HepG2 (cell line): ENCODE measurements around the gene ZC3H7B. TPM values are rescaled to one million over a fixed set of nuclear protein-coding genes. Genes with fewer than 3 reads are reported as not detected.

Experiments used
- ARNT ChIP-seq: fragments of 450-650 bp; IDR thresholded peaks from 2 replicates; pipeline ENCODE4 v1.6.1; 2017
- GTF2F1 ChIP-seq: fragments of 150-350 bp; IDR thresholded peaks from 2 replicates; pipeline ENCODE4 v1.6.1; 2014; ENCODE audit warnings: low read length
- IRX3 ChIP-seq: sonication (generic); formaldehyde crosslinking; IDR thresholded peaks from 2 replicates; pipeline ENCODE4 v1.8.1; 2023; ENCODE audit warnings: mild to moderate bottlenecking, low read depth, missing genetic modification reagents, borderline replicate concordance
- PAX8 ChIP-seq: sonication (generic); formaldehyde crosslinking; IDR thresholded peaks from 2 replicates; pipeline ENCODE4 v1.8.0; 2022; ENCODE audit warnings: mild to moderate bottlenecking, missing genetic modification reagents, borderline replicate concordance
- PHF8 ChIP-seq: sonication (generic); formaldehyde crosslinking; IDR thresholded peaks from 2 replicates; pipeline ENCODE4 v1.5.0; 2020; ENCODE audit warnings: missing genetic modification reagents
- SMAD1 ChIP-seq: sonication (generic); formaldehyde crosslinking; IDR thresholded peaks from 2 replicates; pipeline ENCODE4 v1.4.0; 2020; ENCODE audit warnings: missing genetic modification reagents, low read depth, mild to moderate bottlenecking, borderline replicate concordance
- ZFP1 ChIP-seq: IDR thresholded peaks from 2 replicates; pipeline ENCODE4 v1.6.1; 2016
- ZKSCAN1 ChIP-seq: fragments of 150-350 bp; IDR thresholded peaks from 2 replicates; pipeline ENCODE4 v1.6.1; 2014; ENCODE audit warnings: low read length
- ZNF33B ChIP-seq: sonication (generic); formaldehyde crosslinking; IDR thresholded peaks from 2 replicates; pipeline ENCODE4 v1.5.1; 2020; ENCODE audit warnings: mild to moderate bottlenecking, missing genetic modification reagents
- ZNF451 ChIP-seq: sonication (generic); formaldehyde crosslinking; IDR thresholded peaks from 2 replicates; pipeline ENCODE4 v1.5.0; 2020; ENCODE audit warnings: mild to moderate bottlenecking, missing genetic modification reagents
- ZNF576 ChIP-seq: sonication (generic); formaldehyde crosslinking; IDR thresholded peaks from 2 replicates; pipeline ENCODE4 v1.4.0; 2020; ENCODE audit warnings: mild to moderate bottlenecking, missing genetic modification reagents
- ZNF605 ChIP-seq: sonication (generic); formaldehyde crosslinking; IDR thresholded peaks from 2 replicates; pipeline ENCODE4 v1.8.0; 2022; ENCODE audit warnings: mild to moderate bottlenecking, missing genetic modification reagents
- ZNF646 ChIP-seq: sonication (generic); formaldehyde crosslinking; IDR thresholded peaks from 2 replicates; pipeline ENCODE4 v1.9.0; 2021; ENCODE audit warnings: mild to moderate bottlenecking, missing genetic modification reagents
- ZNF841 ChIP-seq: sonication (generic); formaldehyde crosslinking; IDR thresholded peaks from 2 replicates; pipeline ENCODE4 v1.8.1; 2023; ENCODE audit warnings: missing genetic modification reagents, borderline replicate concordance
- polyA plus RNA-seq, 8 experiments: library from polyadenylated mRNA; depleted of rRNA in 3 of 8; stranded (reverse) in 7 of 8; unstranded in 1 of 8; fragments of >200 nt; fragmentation: Illumina TruSeq in 4 of 8; extraction: Trizol in 4 of 8; gene quantifications; 2 replicates each; pipeline versions ENCODE4 v1.2.1 to v1.2.3, GENCODE V29; 2011 to 2016; ENCODE audit warnings: low read depth in 4 of 8, missing spikeins in 1 of 8, mixed read lengths in 1 of 8; ENCODE audit not compliant: insufficient read depth in 1 of 8
- total RNA-seq, 5 experiments: library from RNA; depleted of rRNA; stranded (reverse); fragments of >200 nt; fragmentation: Illumina TruSeq; extraction: Trizol; gene quantifications; 2 replicates each; pipeline ENCODE4 v1.2.3, GENCODE V29; 2016; ENCODE audit warnings: low read depth in 1 of 5
- TF ChIP-seq, protein P1 (sequence below): sonication (generic); formaldehyde crosslinking; IDR thresholded peaks from 2 replicates; pipeline ENCODE4 v1.4.0; 2020; ENCODE audit warnings: missing genetic modification reagents
- TF ChIP-seq, protein P2 (sequence below): IDR thresholded peaks from 2 replicates; pipeline ENCODE4 v1.6.1; 2016; ENCODE audit warnings: mild to moderate bottlenecking
- TF ChIP-seq, protein P3 (sequence below): IDR thresholded peaks from 2 replicates; pipeline ENCODE4 v1.6.1; 2018; ENCODE audit warnings: missing genetic modification reagents, mild to moderate bottlenecking, missing compliant biosample characterization

Gene ZC3H7B
- total and polyA plus RNA-seq, 2 of the 13 experiments (the other 11 are each of a cell fraction or from before 2014, with no cell fraction given) = 26.4 to 37.2 TPM

- TF ChIP-seq ZNF646 (CRISPR knock-in tag) (no peak), SMAD1 (CRISPR knock-in tag) (no peak), ZNF841 (CRISPR knock-in tag) (no peak), IRX3 (CRISPR knock-in tag) (no peak), ZNF605 (CRISPR knock-in tag) (no peak), GTF2F1 (no peak), ZNF576 (CRISPR knock-in tag) (no peak), PAX8 (no peak), ZNF451 (CRISPR knock-in tag) (0 out of 2 replicates have a peak, but pooled peaks have one; percentile 40), ZFP1 (CRISPR knock-in tag) (no peak), ZNF33B (CRISPR knock-in tag) (no peak), ZKSCAN1 (no peak), PHF8 (CRISPR knock-in tag) (peak; percentile 37; the same call in 1 of the 2 replicates), ARNT (no peak)
- TF ChIP-seq, protein P1, sequence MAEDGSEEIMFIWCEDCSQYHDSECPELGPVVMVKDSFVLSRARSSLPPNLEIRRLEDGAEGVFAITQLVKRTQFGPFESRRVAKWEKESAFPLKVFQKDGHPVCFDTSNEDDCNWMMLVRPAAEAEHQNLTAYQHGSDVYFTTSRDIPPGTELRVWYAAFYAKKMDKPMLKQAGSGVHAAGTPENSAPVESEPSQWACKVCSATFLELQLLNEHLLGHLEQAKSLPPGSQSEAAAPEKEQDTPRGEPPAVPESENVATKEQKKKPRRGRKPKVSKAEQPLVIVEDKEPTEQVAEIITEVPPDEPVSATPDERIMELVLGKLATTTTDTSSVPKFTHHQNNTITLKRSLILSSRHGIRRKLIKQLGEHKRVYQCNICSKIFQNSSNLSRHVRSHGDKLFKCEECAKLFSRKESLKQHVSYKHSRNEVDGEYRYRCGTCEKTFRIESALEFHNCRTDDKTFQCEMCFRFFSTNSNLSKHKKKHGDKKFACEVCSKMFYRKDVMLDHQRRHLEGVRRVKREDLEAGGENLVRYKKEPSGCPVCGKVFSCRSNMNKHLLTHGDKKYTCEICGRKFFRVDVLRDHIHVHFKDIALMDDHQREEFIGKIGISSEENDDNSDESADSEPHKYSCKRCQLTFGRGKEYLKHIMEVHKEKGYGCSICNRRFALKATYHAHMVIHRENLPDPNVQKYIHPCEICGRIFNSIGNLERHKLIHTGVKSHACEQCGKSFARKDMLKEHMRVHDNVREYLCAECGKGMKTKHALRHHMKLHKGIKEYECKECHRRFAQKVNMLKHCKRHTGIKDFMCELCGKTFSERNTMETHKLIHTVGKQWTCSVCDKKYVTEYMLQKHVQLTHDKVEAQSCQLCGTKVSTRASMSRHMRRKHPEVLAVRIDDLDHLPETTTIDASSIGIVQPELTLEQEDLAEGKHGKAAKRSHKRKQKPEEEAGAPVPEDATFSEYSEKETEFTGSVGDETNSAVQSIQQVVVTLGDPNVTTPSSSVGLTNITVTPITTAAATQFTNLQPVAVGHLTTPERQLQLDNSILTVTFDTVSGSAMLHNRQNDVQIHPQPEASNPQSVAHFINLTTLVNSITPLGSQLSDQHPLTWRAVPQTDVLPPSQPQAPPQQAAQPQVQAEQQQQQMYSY (CRISPR knock-in tag) = no peak
- TF ChIP-seq, protein P2, sequence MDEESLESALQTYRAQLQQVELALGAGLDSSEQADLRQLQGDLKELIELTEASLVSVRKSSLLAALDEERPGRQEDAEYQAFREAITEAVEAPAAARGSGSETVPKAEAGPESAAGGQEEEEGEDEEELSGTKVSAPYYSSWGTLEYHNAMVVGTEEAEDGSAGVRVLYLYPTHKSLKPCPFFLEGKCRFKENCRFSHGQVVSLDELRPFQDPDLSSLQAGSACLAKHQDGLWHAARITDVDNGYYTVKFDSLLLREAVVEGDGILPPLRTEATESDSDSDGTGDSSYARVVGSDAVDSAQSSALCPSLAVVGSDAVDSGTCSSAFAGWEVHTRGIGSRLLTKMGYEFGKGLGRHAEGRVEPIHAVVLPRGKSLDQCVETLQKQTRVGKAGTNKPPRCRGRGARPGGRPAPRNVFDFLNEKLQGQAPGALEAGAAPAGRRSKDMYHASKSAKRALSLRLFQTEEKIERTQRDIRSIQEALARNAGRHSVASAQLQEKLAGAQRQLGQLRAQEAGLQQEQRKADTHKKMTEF (CRISPR knock-in tag) = peak; percentile 63; the same call in 1 of the 2 replicates
- TF ChIP-seq, protein P3, sequence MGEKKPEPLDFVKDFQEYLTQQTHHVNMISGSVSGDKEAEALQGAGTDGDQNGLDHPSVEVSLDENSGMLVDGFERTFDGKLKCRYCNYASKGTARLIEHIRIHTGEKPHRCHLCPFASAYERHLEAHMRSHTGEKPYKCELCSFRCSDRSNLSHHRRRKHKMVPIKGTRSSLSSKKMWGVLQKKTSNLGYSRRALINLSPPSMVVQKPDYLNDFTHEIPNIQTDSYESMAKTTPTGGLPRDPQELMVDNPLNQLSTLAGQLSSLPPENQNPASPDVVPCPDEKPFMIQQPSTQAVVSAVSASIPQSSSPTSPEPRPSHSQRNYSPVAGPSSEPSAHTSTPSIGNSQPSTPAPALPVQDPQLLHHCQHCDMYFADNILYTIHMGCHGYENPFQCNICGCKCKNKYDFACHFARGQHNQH (CRISPR knock-in tag) = 0 out of 2 replicates have a peak, but pooled peaks have one; percentile 23
These were observed 79.6 kb downstream of the ZC3H7B start (continued) for GRCh38 chr22:41380993-41381328.
